SK-N-DZ (cell line): Measurements from ENCODE around the gene NRL.

Source experiments
- small RNA-seq, 2 experiments: library from RNA; depleted of rRNA; stranded (forward); fragments of <200 nt; gene quantifications; one replicate each; pipeline ENCODE3, GENCODE V24; 2014

The NRL gene

Small RNA genes lying within 50 kb of the gene (small RNA-seq; reads per million reads assigned to genes)
- 0.05 to 2.1 reads per million in 2 experiments for gene RNA5SP383
